CD4-positive, CD25-positive, alpha-beta regulatory T cell (primary cell): ENCODE results near the gene ABCC6. TPM values are rescaled to one million over a fixed set of nuclear protein-coding genes. Genes with fewer than 3 reads are reported as not detected.

ENCODE experiments used
- polyA plus RNA-seq, 4 donors: library from polyadenylated mRNA; unstranded; fragments of 300-500 nt; fragmentation: Illumina TruSeq; gene quantifications; one replicate each; pipeline ENCODE4 v1.2.3, GENCODE V29; 2021
- total RNA-seq: library from RNA; stranded (reverse); gene quantifications from one replicate; pipeline ENCODE4 v1.2.3, GENCODE V29; 2022

The ABCC6 gene
- total and polyA plus RNA-seq, 5 donors from 2014 or later, result 0.09 to 0.25 (median 0.13) TPM; not detected in 1

Other genes with a start within 250 kb of the ABCC6 start
- 58.8 TPM for gene NOMO3, start 9.0 kb upstream of the ABCC6 start, total RNA-seq
- gene NOMO3, start 9.0 kb upstream of the ABCC6 start, polyA plus RNA-seq, result 10 to 100 TPM; 14.6 to 23.3 (median 16.3) TPM
- 3.9 TPM for gene NPIPA7, start 155.6 kb upstream of the ABCC6 start, total RNA-seq
- not detected for gene NPIPA7, start 155.6 kb upstream of the ABCC6 start, polyA plus RNA-seq